Measurements from ENCODE around the gene TLCD3A. TPM values are rescaled to one million over a fixed set of nuclear protein-coding genes. Genes with fewer than 3 reads are reported as not detected.
"Not testable (repeated sequence)": the region's sequence is repeated elsewhere in the genome, so short reads cannot be mapped to it uniquely, and the experiment has no call there.

The TLCD3A gene
- total RNA-seq, 1 experiment from 2014 or later = 10.9 TPM

- Histone ChIP-seq H3K9me3 (replicated peaks) (no peaks in the 10 kb centered on the region), H3K27ac (no peak overlapping the region), H3K4me3 (no peak overlapping the region), H3K36me3 (peaks cover 68% of the 10 kb centered on the region), H3K27me3 (replicated peaks) (no peaks in the 10 kb centered on the region), H3K4me1 (replicated peaks) (peaks cover 11% of the 10 kb centered on the region)
- DNase-seq (ENCODE audit: low read depth in 1 of 2, low spot score in 2 of 2) = no peak
Observed at GRCh38 chr17:746783-747629, 14.6 kb downstream of the TLCD3A start.

DNA sequence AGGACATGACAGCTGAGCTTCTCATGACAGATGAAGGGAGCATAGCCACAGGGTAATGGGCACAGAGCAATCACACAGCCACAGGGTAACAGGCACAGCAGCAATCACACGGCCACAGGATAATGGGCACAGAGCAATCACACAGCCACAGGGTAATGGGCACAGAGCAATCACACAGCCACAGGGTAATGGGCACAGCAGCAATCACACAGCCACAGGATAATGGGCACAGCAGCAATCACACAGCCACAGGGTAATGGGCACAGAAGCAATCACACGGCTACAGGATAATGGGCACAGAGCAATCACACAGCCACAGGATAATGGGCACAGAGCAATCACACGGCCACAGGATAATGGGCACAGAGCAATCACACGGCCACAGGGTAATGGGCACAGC lies 16.2 kb downstream of the TLCD3A start:
- not testable (repeated sequence) for H3K4me3 ChIP-seq, H3K27ac ChIP-seq

DNA sequence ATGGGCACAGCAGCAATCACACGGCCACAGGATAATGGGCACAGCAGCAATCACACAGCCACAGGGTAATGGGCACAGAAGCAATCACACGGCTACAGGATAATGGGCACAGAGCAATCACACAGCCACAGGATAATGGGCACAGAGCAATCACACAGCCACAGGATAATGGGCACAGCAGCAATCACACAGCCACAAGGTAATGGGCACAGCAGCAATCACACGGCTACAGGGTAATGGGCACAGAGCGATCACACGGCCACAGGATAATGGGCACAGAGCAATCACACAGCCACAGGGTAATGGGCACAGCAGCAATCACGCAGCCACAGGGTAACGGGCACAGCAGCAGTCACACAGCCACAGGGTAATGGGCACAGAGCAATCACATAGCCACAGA lies 17.0 kb downstream of the TLCD3A start:
- DNase-seq (ENCODE audit: low read depth in 1 of 2, low spot score in 2 of 2); H3K27me3 ChIP-seq (replicated peaks); H3K9me3 ChIP-seq (replicated peaks); H3K4me3 ChIP-seq; H3K27ac ChIP-seq: not testable (repeated sequence)
- H3K4me1 ChIP-seq (replicated peaks) = peaks cover 18% of the 10 kb centered on the region
- peaks cover 49% of the 10 kb centered on the region for H3K36me3 ChIP-seq

More for the DNA sequence above, 16.2 kb downstream of the TLCD3A start:
- H3K9me3 ChIP-seq (replicated peaks); DNase-seq (ENCODE audit: low read depth in 1 of 2, low spot score in 2 of 2); H3K27me3 ChIP-seq (replicated peaks): not testable (repeated sequence)
- peaks cover 18% of the 10 kb centered on the region for H3K4me1 ChIP-seq (replicated peaks)
- H3K36me3 ChIP-seq = peaks cover 56% of the 10 kb centered on the region

- DNase-seq (ENCODE audit: low read depth in 1 of 2, low spot score in 2 of 2) = no peak
- H3K4me1 ChIP-seq (replicated peaks) = peaks cover 20% of the 10 kb centered on the region
Observed at GRCh38 chr17:750431-751037, 18.1 kb downstream of the TLCD3A start.

GRCh38 chr17:751269-752001 lies 19.0 kb downstream of the TLCD3A start:
- DNase-seq (ENCODE audit: low read depth in 1 of 2, low spot score in 2 of 2) = peak in 1 of 2 experiments; percentile 38
- H3K36me3 ChIP-seq = peaks cover 29% of the 10 kb centered on the region
- peak overlapping the region; percentile 45 for H3K27ac ChIP-seq
- H3K4me3 ChIP-seq = peak overlapping the region; percentile 84
- H3K9me3 ChIP-seq (replicated peaks) = no peaks in the 10 kb centered on the region
- no peaks in the 10 kb centered on the region for H3K27me3 ChIP-seq (replicated peaks)
- H3K4me1 ChIP-seq (replicated peaks) = peaks cover 20% of the 10 kb centered on the region

More at GRCh38 chr17:750431-751037, 18.1 kb downstream of the TLCD3A start:
- H3K27me3 ChIP-seq (replicated peaks) = no peaks in the 10 kb centered on the region
- peaks cover 37% of the 10 kb centered on the region for H3K36me3 ChIP-seq
- no peak overlapping the region for H3K27ac ChIP-seq
- H3K4me3 ChIP-seq = no peak overlapping the region
- no peaks in the 10 kb centered on the region for H3K9me3 ChIP-seq (replicated peaks)

DNA sequence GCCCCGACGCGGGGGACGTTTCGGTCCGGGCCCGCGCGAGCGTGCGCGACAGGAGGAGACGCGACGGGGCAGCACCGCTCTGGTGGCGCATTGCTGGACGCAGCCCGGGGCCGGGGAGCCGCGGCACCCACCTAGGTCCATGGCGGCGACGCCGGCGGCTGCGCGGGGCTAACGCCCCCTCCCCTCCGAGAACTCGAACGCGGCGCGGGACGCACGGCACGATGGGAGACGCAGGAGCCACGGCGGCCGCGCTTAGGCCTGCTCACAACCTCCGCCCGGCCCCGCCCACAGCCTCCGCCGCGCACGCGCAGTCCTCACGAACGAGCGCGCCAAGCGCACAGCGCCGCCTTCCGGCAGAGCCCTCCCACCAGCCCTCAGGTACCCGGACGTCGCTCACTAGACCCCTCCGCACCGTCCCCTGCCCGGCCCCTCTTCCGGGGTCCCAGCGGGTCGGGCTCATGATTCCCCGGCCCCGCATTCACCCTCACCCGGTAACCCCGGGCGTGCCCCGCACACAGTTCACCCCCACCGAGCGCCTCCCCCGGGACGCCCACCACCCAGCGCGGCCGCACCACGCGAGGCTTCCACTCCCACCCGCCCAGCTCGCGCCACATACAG lies 19.7 kb downstream of the TLCD3A start, which contains the start of gene GEMIN4:
GEMIN4 (minus strand) TSS at position 263 of the 618 bp plus-strand sequence; CDS start at position 141, 122 bp downstream.
- peaks cover 20% of the 10 kb centered on the region for H3K4me1 ChIP-seq (replicated peaks)
- peak within 1 kb of the TSS; percentile 45 for H3K27ac ChIP-seq
- no peaks in the 10 kb centered on the region for H3K9me3 ChIP-seq (replicated peaks)
- peak; percentile 85 to 90 for DNase-seq (ENCODE audit: low read depth in 1 of 2, low spot score in 2 of 2)
- no peaks in the 10 kb centered on the region for H3K27me3 ChIP-seq (replicated peaks)
- peaks cover 29% of the 10 kb centered on the region for H3K36me3 ChIP-seq
- peak within 1 kb of the TSS; percentile 84 for H3K4me3 ChIP-seq

DNA sequence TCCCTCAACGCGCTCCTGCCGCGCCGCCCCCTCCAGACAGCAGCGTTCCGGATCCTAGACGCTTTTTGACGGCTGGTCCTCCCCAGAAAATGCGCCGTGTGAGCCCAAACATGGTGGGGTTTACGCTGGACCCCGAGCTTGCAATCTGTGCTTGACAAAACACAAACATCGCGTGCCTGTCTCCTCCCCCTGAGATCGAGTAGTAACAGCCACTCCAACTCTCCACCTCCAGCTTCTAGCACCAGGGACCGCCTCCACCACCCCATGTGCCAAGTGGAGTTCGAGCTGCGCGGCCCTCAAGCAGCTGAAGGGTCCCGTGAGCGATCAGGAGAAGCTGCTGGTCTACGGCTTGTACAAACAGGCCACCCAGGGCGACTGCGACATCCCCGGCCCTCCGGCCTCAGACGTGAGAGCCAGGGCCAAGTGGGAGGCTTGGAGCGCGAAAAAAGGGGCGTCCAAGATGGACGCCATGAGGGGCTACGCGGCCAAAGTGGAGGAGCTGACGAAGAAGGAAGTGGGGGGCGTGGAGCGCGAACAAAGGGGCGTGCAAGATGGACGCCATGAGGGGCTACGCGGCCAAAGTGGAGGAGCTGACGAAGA lies 20.3 kb downstream of the TLCD3A start:
- DNase-seq (ENCODE audit: low read depth in 1 of 2, low spot score in 2 of 2) = peak in 1 of 2 experiments; percentile 18
- no peaks in the 10 kb centered on the region for H3K27me3 ChIP-seq (replicated peaks)
- peaks cover 20% of the 10 kb centered on the region for H3K4me1 ChIP-seq (replicated peaks)
- peak overlapping the region; percentile 45 for H3K27ac ChIP-seq
- H3K36me3 ChIP-seq = peaks cover 29% of the 10 kb centered on the region
- H3K4me3 ChIP-seq = peak overlapping the region; percentile 84
- H3K9me3 ChIP-seq (replicated peaks) = no peaks in the 10 kb centered on the region

- H3K27me3 ChIP-seq (replicated peaks) = no peaks in the 10 kb centered on the region
- DNase-seq (ENCODE audit: low read depth in 1 of 2, low spot score in 2 of 2) = no peak
- H3K27ac ChIP-seq = no peak overlapping the region
- H3K4me3 ChIP-seq = no peak overlapping the region
- H3K4me1 ChIP-seq (replicated peaks) = peaks cover 20% of the 10 kb centered on the region
- no peaks in the 10 kb centered on the region for H3K9me3 ChIP-seq (replicated peaks)
- H3K36me3 ChIP-seq = peaks cover 25% of the 10 kb centered on the region
Observed at GRCh38 chr17:753418-753817, 21.0 kb downstream of the TLCD3A start.

GRCh38 chr17:755319-755961 lies 23.0 kb downstream of the TLCD3A start:
- H3K27me3 ChIP-seq (replicated peaks); H3K9me3 ChIP-seq (replicated peaks); H3K27ac ChIP-seq; H3K4me3 ChIP-seq; DNase-seq (ENCODE audit: low read depth in 1 of 2, low spot score in 2 of 2): not testable (repeated sequence)
- H3K4me1 ChIP-seq (replicated peaks) = peaks cover 19% of the 10 kb centered on the region
- H3K36me3 ChIP-seq = peaks cover 32% of the 10 kb centered on the region

GRCh38 chr17:756010-756567 lies 23.7 kb downstream of the TLCD3A start:
- not testable (repeated sequence) for H3K27ac ChIP-seq; H3K4me3 ChIP-seq; DNase-seq (ENCODE audit: low read depth in 1 of 2, low spot score in 2 of 2); H3K9me3 ChIP-seq (replicated peaks); H3K27me3 ChIP-seq (replicated peaks)
- peaks cover 12% of the 10 kb centered on the region for H3K4me1 ChIP-seq (replicated peaks)
- peaks cover 37% of the 10 kb centered on the region for H3K36me3 ChIP-seq

DNA sequence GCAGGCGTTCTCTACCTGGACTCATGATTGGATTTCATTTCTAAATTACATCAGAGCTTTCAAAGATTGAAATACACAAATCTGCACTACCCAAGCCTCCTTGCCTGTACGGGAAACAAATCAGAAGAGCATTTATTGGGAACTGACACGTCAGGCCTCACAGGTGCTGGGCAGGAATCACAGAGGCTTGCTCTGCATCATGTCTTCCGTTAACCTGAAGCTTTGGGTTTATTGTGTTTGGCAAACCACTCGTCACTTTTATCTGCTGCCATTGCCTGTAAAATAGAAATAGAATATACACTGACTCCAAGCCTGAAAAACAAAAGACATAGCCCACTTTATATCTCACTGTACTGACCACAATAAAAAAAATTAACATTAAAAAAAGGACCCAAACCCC lies 27.6 kb downstream of the TLCD3A start:
- Histone ChIP-seq H3K9me3 (replicated peaks) (no peaks in the 10 kb centered on the region), H3K4me1 (replicated peaks) (no peaks in the 10 kb centered on the region), H3K36me3 (peaks cover 55% of the 10 kb centered on the region), H3K27ac (no peak overlapping the region), H3K4me3 (no peak overlapping the region), H3K27me3 (replicated peaks) (no peaks in the 10 kb centered on the region)
- no peak for DNase-seq (ENCODE audit: low read depth in 1 of 2, low spot score in 2 of 2)

GRCh38 chr17:760371-760770 lies 28.0 kb downstream of the TLCD3A start:
- H3K36me3 ChIP-seq = peaks cover 59% of the 10 kb centered on the region
- no peak for DNase-seq (ENCODE audit: low read depth in 1 of 2, low spot score in 2 of 2)
- no peaks in the 10 kb centered on the region for H3K4me1 ChIP-seq (replicated peaks)
- no peak overlapping the region for H3K4me3 ChIP-seq
- H3K27ac ChIP-seq = no peak overlapping the region
- H3K9me3 ChIP-seq (replicated peaks) = no peaks in the 10 kb centered on the region
- no peaks in the 10 kb centered on the region for H3K27me3 ChIP-seq (replicated peaks)

All from SJSA1 (cell line).